Colonic mucosa (tissue), 4 donors: ENCODE measurements around the gene TUBB. TPM values are rescaled to one million over a fixed set of nuclear protein-coding genes. Genes with fewer than 3 reads are reported as not detected.

ENCODE experiments used
- DNase-seq: peaks from one replicate; pipeline ENCODE4 v3.0.0-alpha.2; 2020
- H3K27ac ChIP-seq: fragments of 200-600 bp; one replicate; pipeline ENCODE4 v1.8.0; 2021
- H3K27me3 ChIP-seq: fragments of 200-600 bp; one replicate; pipeline ENCODE4 v1.8.0; 2021
- H3K36me3 ChIP-seq: fragments of 200-600 bp; one replicate; pipeline ENCODE4 v1.8.0; 2021
- H3K4me1 ChIP-seq: fragments of 200-600 bp; one replicate; pipeline ENCODE4 v1.8.0; 2021; ENCODE audit warnings: mild to moderate bottlenecking
- H3K4me3 ChIP-seq: fragments of 200-600 bp; one replicate; pipeline ENCODE4 v1.8.0; 2021
- H3K9ac ChIP-seq, 2 donors: one replicate each; pipeline ENCODE4 v1.7.0; 2013; ENCODE audit warnings: control low read depth in 2 of 2, low read depth in 2 of 2, low read length in 2 of 2
- H3K9me3 ChIP-seq: fragments of 200-600 bp; one replicate; pipeline ENCODE4 v1.8.0; 2021
- intact Hi-C: fragments of 100-400 bp; cut with DNase I; formaldehyde crosslinking; loops from one replicate; pipeline ENCODE4 v1.14.1; 2022
- total RNA-seq, 2 donors: library from RNA; stranded (reverse); fragmentation: NEBNext Ultra II Directional in 1 of 2; extraction: Animal tissue kit (Norgen Biotek cat#: 25700) in 1 of 2; gene quantifications; one replicate each; pipeline ENCODE4 v1.2.1, GENCODE V29; 2021
- TF ChIP-seq, protein P1 (sequence below): fragments of 200-600 bp; IDR thresholded peaks from one replicate; pipeline ENCODE4 v1.8.0; 2022; ENCODE audit warnings: antibody characterized with exemption, mild to moderate bottlenecking
- donor health status: healthy.
- donor health status: DM: no; HTN: no; CAD: no.
- donor health status: DM: no; HTN: no; CAD: no.

TUBB gene
- total RNA-seq, 2 donors from 2014 or later: 213 to 605 TPM

DNA sequence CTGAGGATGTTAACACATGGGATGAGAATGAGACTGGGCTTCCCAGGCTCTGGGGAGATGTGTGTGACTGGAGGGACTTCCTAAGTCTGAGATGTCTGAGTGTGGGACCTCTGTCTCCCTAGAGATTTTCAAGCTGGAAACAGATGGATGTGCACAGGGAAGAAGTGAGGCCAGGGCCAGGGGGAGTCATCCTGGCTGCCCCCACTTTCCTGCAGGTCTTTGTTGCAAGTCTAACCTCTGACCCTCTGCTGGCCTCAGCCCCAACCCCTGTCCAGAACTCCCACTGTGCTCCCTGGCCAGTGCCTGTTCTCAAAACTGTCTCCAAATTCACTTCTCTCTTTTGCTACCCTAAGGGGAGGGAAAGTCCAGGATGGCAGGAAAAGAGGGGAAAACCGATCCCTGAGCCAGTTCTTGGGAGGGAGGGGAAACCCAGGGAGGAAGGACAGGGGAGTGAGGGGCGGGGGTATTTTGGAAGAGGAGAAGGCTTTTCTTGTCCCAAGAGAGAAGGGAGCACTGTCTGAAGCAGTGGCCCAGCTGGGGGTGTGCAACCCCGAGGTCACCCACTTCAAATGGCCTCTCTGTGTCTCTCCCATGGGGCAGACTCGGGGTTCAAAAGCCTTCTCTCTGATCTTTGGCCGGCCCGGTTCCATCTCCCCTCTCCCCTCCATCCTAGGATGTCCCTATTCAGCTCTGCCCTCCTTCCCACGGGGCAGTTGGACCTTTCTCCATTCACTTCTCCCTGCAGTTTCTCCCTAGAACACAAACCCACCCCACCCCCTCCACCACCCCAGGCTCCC, 36.8 kb upstream of the TUBB start:
- Histone ChIP-seq H3K27ac (peak overlapping the region; percentile 84), H3K36me3 (no peaks in the 10 kb centered on the region), H3K9me3 (no peaks in the 10 kb centered on the region), H3K4me3 (peak overlapping the region; percentile 53), H3K27me3 (no peaks in the 10 kb centered on the region), H3K4me1 (peaks cover 4% of the 10 kb centered on the region), H3K9ac (peak overlapping the region; percentile 67 to 80)
- TF ChIP-seq, protein P1, sequence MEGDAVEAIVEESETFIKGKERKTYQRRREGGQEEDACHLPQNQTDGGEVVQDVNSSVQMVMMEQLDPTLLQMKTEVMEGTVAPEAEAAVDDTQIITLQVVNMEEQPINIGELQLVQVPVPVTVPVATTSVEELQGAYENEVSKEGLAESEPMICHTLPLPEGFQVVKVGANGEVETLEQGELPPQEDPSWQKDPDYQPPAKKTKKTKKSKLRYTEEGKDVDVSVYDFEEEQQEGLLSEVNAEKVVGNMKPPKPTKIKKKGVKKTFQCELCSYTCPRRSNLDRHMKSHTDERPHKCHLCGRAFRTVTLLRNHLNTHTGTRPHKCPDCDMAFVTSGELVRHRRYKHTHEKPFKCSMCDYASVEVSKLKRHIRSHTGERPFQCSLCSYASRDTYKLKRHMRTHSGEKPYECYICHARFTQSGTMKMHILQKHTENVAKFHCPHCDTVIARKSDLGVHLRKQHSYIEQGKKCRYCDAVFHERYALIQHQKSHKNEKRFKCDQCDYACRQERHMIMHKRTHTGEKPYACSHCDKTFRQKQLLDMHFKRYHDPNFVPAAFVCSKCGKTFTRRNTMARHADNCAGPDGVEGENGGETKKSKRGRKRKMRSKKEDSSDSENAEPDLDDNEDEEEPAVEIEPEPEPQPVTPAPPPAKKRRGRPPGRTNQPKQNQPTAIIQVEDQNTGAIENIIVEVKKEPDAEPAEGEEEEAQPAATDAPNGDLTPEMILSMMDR: no peak
- intact Hi-C loops: no loop called here
- DNase-seq: no peak

DNA sequence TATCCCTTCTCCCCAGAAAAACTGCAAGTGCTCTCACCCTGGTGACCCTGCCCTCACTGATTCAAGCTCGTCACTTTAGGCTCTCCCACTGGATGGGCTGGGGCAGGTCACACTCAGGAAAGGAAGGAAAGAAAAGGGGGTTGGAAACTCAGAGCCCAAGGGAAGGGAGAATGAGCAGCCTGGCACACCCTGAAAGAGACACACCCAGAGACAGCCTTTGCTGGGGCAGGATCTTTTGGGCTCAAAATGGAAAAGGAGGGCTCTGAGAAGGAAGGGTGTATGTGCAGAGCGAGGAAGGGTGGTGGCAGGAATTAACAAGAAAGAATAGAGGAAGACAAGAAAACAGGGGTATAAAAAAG, 36.2 kb upstream of the TUBB start:
- TF ChIP-seq, protein P1: no peak
- intact Hi-C loops: no loop called here

DNA sequence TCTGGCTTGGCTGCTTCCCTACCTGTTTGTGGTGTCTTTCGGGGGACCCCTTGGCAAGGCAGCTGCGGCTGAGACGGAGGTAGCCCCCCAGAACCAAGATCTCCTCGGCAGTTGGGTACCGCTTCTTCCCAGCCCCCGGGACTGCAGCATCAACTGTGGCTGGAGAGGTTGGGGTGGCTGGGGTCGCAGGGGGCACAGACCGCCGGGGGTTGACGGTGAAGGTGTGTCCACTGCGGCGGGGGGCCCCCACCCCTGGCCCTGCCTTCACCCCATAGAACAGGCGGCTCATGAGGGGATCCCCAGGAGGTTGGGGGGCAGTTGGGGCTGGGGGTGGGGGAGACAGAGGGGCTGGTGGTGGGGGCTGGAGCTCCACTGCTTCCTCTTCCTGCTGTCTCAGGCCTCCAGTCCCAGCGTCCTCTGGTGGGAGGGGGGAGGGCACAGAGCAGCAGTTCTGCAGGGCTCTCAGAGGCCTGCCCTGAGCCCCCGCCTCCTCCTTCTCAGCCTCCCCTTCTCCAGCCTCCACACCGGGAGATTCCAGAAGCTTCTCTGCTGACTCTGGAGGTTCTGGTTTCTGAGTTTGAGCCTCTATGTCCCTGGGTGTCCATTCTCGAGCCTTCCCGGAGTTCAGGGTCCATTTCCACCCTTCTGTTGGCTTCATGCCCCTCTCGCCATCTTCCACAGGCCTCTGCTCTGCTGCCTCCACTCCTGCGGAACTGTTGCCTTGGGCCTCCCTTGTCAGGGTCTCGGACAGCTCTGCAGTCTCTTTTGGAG, 35.6 kb upstream of the TUBB start:
- Histone ChIP-seq H3K9me3 (no peaks in the 10 kb centered on the region), H3K36me3 (no peaks in the 10 kb centered on the region), H3K9ac (peak overlapping the region; percentile 67 to 92), H3K27me3 (no peaks in the 10 kb centered on the region), H3K4me3 (peak overlapping the region; percentile 53), H3K4me1 (peaks cover 8% of the 10 kb centered on the region), H3K27ac (peak overlapping the region; percentile 84)
- DNase-seq: peak; percentile 60
- TF ChIP-seq, protein P1: no peak
- intact Hi-C loops: no loop called here

More for the DNA sequence above, 36.2 kb upstream of the TUBB start:
- peak overlapping the region; percentile 53 for H3K4me3 ChIP-seq
- H3K27me3 ChIP-seq: no peaks in the 10 kb centered on the region
- peak overlapping the region; percentile 67 to 80 for H3K9ac ChIP-seq
- peaks cover 4% of the 10 kb centered on the region for H3K4me1 ChIP-seq
- no peaks in the 10 kb centered on the region for H3K9me3 ChIP-seq
- H3K27ac ChIP-seq: peak overlapping the region; percentile 84
- no peak for DNase-seq
- no peaks in the 10 kb centered on the region for H3K36me3 ChIP-seq

DNA sequence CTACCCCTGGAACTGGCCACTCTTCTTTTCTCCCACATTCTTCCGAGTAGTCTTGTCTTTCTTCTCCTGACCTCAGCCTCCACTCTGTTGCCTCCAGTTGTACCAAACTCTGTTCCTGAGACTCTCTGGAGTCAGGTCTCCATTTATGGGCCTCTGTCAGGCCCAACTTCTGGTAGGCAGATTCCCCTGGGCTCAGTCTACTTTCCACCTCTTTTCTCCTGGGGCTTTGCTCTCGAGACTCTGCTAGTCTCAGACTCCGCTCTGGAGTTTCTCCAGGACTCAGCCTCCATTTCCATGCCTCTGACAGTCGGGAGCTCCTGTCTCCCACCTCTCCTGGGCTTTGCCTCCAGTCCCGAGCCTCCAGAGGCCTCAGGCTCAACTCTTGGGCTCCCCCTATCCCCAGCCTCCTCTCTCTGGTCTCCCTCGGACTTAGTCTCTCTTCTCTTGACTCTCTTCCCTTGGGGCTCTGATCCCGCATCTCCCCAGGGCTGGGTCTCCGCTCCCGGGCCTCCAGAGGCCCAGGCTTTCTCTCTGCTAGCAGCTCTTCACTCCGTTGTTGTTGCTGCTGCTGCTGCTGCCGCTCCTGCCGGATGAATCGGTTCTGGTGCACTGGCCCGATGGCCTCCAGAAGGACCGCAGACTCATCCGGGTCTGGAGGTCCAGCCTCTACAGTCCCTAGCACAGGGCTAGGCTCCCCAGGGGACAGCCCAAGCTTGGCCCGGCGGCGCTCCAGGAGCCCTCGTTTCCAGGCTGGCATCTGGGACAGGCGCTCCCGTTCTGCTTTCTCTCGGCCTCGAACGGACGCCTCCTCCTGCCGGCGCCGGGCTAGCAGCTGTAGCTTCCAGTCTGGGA, 34.8 kb upstream of the TUBB start:
- Histone ChIP-seq H3K27ac (peak overlapping the region; percentile 84), H3K4me3 (peak overlapping the region; percentile 53), H3K4me1 (peaks cover 13% of the 10 kb centered on the region), H3K27me3 (no peaks in the 10 kb centered on the region), H3K9me3 (no peaks in the 10 kb centered on the region), H3K9ac (peak overlapping the region; percentile 67 to 92), H3K36me3 (no peaks in the 10 kb centered on the region)
- DNase-seq: no peak
- TF ChIP-seq, protein P1: no peak
- intact Hi-C loops: no loop called here
